ENCODE measurements around the gene BPIFB4.
"Not testable (repeated sequence)": the region's sequence is repeated elsewhere in the genome, so short reads cannot be mapped to it uniquely, and the experiment has no call there.

The BPIFB4 gene

GRCh38 chr20:33115501-33115900 lies 36.1 kb downstream of the BPIFB4 start:
- H3K14ac ChIP-seq (ENCODE audit: low read length); H3K9me3 ChIP-seq (replicated peaks in 1 of 2; ENCODE audit: control insufficient read depth in 2 of 2, insufficient read depth in 1 of 2, low read depth in 1 of 2, low read length in 2 of 2); H3K4me3 ChIP-seq (ENCODE audit: low read length in 2 of 2); H2BK5ac ChIP-seq (ENCODE audit: low read length); H2BK120ac ChIP-seq (ENCODE audit: low read depth, low read length); H4K8ac ChIP-seq (ENCODE audit: low read depth, low read length); H3K27me3 ChIP-seq (ENCODE audit: control insufficient read depth in 3 of 3, insufficient read depth in 3 of 3, low read depth in 1 of 3, low read length in 3 of 3); H3K23ac ChIP-seq (ENCODE audit: low read depth, low read length, poor library complexity); H4K91ac ChIP-seq (ENCODE audit: low read depth, low read length, poor library complexity); H3K36me3 ChIP-seq (replicated peaks in 1 of 2; ENCODE audit: control insufficient read depth in 2 of 2, insufficient read depth in 2 of 2, low read length in 2 of 2); DNase-seq (ENCODE audit: low spot score); H2AK5ac ChIP-seq (ENCODE audit: low read depth, low read length); H2BK12ac ChIP-seq (ENCODE audit: low read length); H3K4me2 ChIP-seq (ENCODE audit: insufficient read depth, low read length, poor library complexity, severe bottlenecking); H3K4ac ChIP-seq (ENCODE audit: low read length); H3K9ac ChIP-seq (ENCODE audit: low read depth, low read length, poor library complexity); H3K79me1 ChIP-seq (ENCODE audit: low read depth, low read length); H3K27ac ChIP-seq (replicated peaks; ENCODE audit: low read length); H2AFZ ChIP-seq (ENCODE audit: low read length); H3K18ac ChIP-seq (ENCODE audit: low read length); H2BK15ac ChIP-seq (ENCODE audit: low read length); H3K4me1 ChIP-seq (ENCODE audit: control insufficient read depth in 2 of 2, insufficient read depth in 1 of 2, low read depth in 1 of 2, low read length in 2 of 2): not testable (repeated sequence)
- no CpG with 5 or more reads among the region's 34 CpGs for WGBS, 2 donors (ENCODE audit: extremely low coverage in 2 of 2, insufficient read length in 2 of 2, insufficient replicate concordance in 1 of 2)

DNA sequence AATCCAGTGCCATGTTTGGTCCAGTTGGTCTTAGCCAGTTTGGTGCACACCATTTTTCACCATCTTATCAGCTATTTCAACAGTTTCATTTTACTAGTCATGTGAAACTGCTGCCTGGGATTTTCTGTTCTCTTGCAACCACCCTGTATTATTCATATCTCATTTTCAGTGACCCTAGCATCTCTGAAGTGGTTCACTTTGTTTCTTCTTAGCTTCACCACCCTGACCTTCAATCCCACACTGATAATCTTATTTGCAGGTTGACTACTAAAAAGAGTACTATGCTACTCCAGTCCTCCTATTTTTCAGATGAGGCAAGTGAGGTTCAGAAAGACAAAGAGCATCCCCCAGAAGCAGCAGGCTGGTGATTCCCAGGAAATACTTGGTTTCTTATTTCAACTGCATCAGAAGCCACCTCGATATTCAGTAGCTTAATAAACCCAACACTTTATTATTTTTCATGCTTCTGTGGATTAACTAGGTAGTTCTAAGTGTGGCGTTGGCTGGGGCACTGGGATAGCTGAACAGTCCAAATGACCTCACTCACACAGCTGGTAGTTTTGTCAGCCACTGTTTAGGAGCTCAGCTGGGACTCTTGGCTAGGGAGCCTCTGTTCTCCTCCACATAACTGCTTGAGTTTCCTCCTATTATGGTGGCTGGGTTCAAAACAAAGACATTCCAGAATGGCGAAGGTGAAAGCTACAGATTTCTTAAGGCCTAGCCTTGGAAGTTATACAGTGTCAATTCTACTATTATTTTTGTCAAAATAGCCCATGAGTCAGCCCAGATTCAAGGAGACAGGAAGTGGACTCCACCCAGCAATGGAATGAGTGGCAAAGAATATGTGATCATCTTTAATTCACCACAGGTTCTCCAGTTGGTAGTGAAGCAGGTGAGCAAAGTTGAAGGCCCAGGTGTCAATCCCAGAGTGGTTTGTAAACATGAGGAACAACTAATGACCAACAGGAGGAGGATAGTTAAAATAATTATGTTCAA lies 40.6 kb downstream of the BPIFB4 start:
- no peak overlapping the region for H3K14ac ChIP-seq (ENCODE audit: low read length)
- H3K23ac ChIP-seq (ENCODE audit: low read depth, low read length, poor library complexity), result no peak overlapping the region
- no peaks in the 10 kb centered on the region for H3K79me1 ChIP-seq (ENCODE audit: low read depth, low read length)
- H3K4ac ChIP-seq (ENCODE audit: low read length), result no peak overlapping the region
- H3K9me3 ChIP-seq (replicated peaks in 1 of 2; ENCODE audit: control insufficient read depth in 2 of 2, insufficient read depth in 1 of 2, low read depth in 1 of 2, low read length in 2 of 2), result no peaks in the 10 kb centered on the region
- no peak overlapping the region for H2BK120ac ChIP-seq (ENCODE audit: low read depth, low read length)
- DNase-seq (ENCODE audit: low spot score), result no peak
- no peaks in the 10 kb centered on the region for H3K4me1 ChIP-seq (ENCODE audit: control insufficient read depth in 2 of 2, insufficient read depth in 1 of 2, low read depth in 1 of 2, low read length in 2 of 2)
- H3K9ac ChIP-seq (ENCODE audit: low read depth, low read length, poor library complexity), result no peak overlapping the region
- H4K91ac ChIP-seq (ENCODE audit: low read depth, low read length, poor library complexity), result no peak overlapping the region
- no peak overlapping the region for H2BK15ac ChIP-seq (ENCODE audit: low read length)
- H3K18ac ChIP-seq (ENCODE audit: low read length), result no peak overlapping the region
- no CpG with 5 or more reads among the region's 3 CpGs for WGBS, 2 donors (ENCODE audit: extremely low coverage in 2 of 2, insufficient read length in 2 of 2, insufficient replicate concordance in 1 of 2)
- H2BK5ac ChIP-seq (ENCODE audit: low read length), result no peak overlapping the region
- H3K4me3 ChIP-seq (ENCODE audit: low read length in 2 of 2), result no peak overlapping the region
- H3K36me3 ChIP-seq (replicated peaks in 1 of 2; ENCODE audit: control insufficient read depth in 2 of 2, insufficient read depth in 2 of 2, low read length in 2 of 2), result no peaks in the 10 kb centered on the region
- no peak overlapping the region for H3K4me2 ChIP-seq (ENCODE audit: insufficient read depth, low read length, poor library complexity, severe bottlenecking)
- no peak overlapping the region for H3K27ac ChIP-seq (replicated peaks; ENCODE audit: low read length)
- no peak overlapping the region for H2BK12ac ChIP-seq (ENCODE audit: low read length)
- no peak overlapping the region for H2AK5ac ChIP-seq (ENCODE audit: low read depth, low read length)
- no peaks in the 10 kb centered on the region for H3K27me3 ChIP-seq (ENCODE audit: control insufficient read depth in 3 of 3, insufficient read depth in 3 of 3, low read depth in 1 of 3, low read length in 3 of 3)
- H2AFZ ChIP-seq (ENCODE audit: low read length), result no peak overlapping the region
- no peak overlapping the region for H4K8ac ChIP-seq (ENCODE audit: low read depth, low read length)

DNA sequence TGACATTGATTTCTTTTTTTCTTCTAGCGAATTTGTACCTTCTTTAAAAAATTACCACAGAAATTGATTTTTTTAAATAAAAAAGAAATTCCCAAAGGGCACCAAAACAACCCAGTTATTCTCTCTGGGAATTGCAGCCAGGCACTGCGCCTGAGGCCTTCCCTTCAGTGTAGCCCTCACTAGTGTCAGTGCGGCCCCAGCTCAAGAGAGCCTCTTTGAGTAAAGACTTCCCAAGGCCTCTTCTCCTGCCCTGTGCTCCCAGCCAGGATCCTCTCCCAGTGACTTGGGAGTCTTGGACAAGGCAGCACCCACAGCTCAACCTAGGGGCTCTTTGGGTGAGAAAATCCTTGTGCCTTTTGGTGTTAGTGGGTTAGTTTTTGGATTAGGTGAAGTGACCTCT lies 41.5 kb downstream of the BPIFB4 start:
- no peaks in the 10 kb centered on the region for H3K27me3 ChIP-seq (ENCODE audit: control insufficient read depth in 3 of 3, insufficient read depth in 3 of 3, low read depth in 1 of 3, low read length in 3 of 3)
- no peaks in the 10 kb centered on the region for H3K36me3 ChIP-seq (replicated peaks in 1 of 2; ENCODE audit: control insufficient read depth in 2 of 2, insufficient read depth in 2 of 2, low read length in 2 of 2)
- H3K4me2 ChIP-seq (ENCODE audit: insufficient read depth, low read length, poor library complexity, severe bottlenecking), result no peak overlapping the region
- H3K27ac ChIP-seq (replicated peaks; ENCODE audit: low read length), result no peak overlapping the region
- WGBS, 2 donors (ENCODE audit: extremely low coverage in 2 of 2, insufficient read length in 2 of 2, insufficient replicate concordance in 1 of 2), result no CpG with 5 or more reads among the region's 3 CpGs
- H2AK5ac ChIP-seq (ENCODE audit: low read depth, low read length), result no peak overlapping the region
- H2BK15ac ChIP-seq (ENCODE audit: low read length), result no peak overlapping the region
- H3K18ac ChIP-seq (ENCODE audit: low read length), result no peak overlapping the region
- H3K9ac ChIP-seq (ENCODE audit: low read depth, low read length, poor library complexity), result no peak overlapping the region
- no peaks in the 10 kb centered on the region for H3K9me3 ChIP-seq (replicated peaks in 1 of 2; ENCODE audit: control insufficient read depth in 2 of 2, insufficient read depth in 1 of 2, low read depth in 1 of 2, low read length in 2 of 2)
- H3K4ac ChIP-seq (ENCODE audit: low read length), result no peak overlapping the region
- H3K79me1 ChIP-seq (ENCODE audit: low read depth, low read length), result no peaks in the 10 kb centered on the region
- H3K14ac ChIP-seq (ENCODE audit: low read length), result no peak overlapping the region
- DNase-seq (ENCODE audit: low spot score), result no peak
- H2BK12ac ChIP-seq (ENCODE audit: low read length), result no peak overlapping the region
- no peak overlapping the region for H4K91ac ChIP-seq (ENCODE audit: low read depth, low read length, poor library complexity)
- no peak overlapping the region for H4K8ac ChIP-seq (ENCODE audit: low read depth, low read length)
- peaks cover 0 to 2% of the 10 kb centered on the region in 2 donors for H3K4me1 ChIP-seq (ENCODE audit: control insufficient read depth in 2 of 2, insufficient read depth in 1 of 2, low read depth in 1 of 2, low read length in 2 of 2)
- no peak overlapping the region for H3K4me3 ChIP-seq (ENCODE audit: low read length in 2 of 2)
- no peak overlapping the region for H2BK5ac ChIP-seq (ENCODE audit: low read length)
- no peak overlapping the region for H2BK120ac ChIP-seq (ENCODE audit: low read depth, low read length)
- H2AFZ ChIP-seq (ENCODE audit: low read length), result no peak overlapping the region
- H3K23ac ChIP-seq (ENCODE audit: low read depth, low read length, poor library complexity), result no peak overlapping the region

DNA sequence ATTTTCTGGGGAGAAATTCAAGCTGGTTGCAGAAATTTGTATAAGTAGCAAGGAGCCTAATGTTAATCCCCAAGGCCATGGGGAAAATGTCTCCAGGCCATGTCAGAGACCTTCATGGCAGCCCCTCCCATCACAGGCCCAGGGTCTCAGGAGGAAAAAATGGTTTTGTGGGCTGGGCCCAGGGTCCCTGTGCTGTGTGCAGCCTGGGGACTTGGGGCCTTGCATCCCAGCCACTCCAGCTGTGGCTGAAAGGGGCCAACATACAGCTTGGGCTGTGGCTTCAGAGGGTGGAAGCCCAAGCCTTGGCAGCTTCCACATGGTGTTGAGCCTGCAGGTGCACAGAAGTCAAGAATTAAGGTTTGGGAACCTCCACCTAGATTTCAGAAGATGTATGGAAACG lies 42.9 kb downstream of the BPIFB4 start:
- H3K36me3 ChIP-seq (replicated peaks in 1 of 2; ENCODE audit: control insufficient read depth in 2 of 2, insufficient read depth in 2 of 2, low read length in 2 of 2); H3K18ac ChIP-seq (ENCODE audit: low read length); H4K8ac ChIP-seq (ENCODE audit: low read depth, low read length); H4K91ac ChIP-seq (ENCODE audit: low read depth, low read length, poor library complexity); H2BK15ac ChIP-seq (ENCODE audit: low read length); H3K27me3 ChIP-seq (ENCODE audit: control insufficient read depth in 3 of 3, insufficient read depth in 3 of 3, low read depth in 1 of 3, low read length in 3 of 3); H3K4me1 ChIP-seq (ENCODE audit: control insufficient read depth in 2 of 2, insufficient read depth in 1 of 2, low read depth in 1 of 2, low read length in 2 of 2); H3K27ac ChIP-seq (replicated peaks; ENCODE audit: low read length); H2BK5ac ChIP-seq (ENCODE audit: low read length); H3K9me3 ChIP-seq (replicated peaks in 1 of 2; ENCODE audit: control insufficient read depth in 2 of 2, insufficient read depth in 1 of 2, low read depth in 1 of 2, low read length in 2 of 2); H3K9ac ChIP-seq (ENCODE audit: low read depth, low read length, poor library complexity); H2BK12ac ChIP-seq (ENCODE audit: low read length); DNase-seq (ENCODE audit: low spot score); H2BK120ac ChIP-seq (ENCODE audit: low read depth, low read length); H3K23ac ChIP-seq (ENCODE audit: low read depth, low read length, poor library complexity); H3K4me3 ChIP-seq (ENCODE audit: low read length in 2 of 2); H2AFZ ChIP-seq (ENCODE audit: low read length); H3K79me1 ChIP-seq (ENCODE audit: low read depth, low read length); H3K4me2 ChIP-seq (ENCODE audit: insufficient read depth, low read length, poor library complexity, severe bottlenecking); H3K14ac ChIP-seq (ENCODE audit: low read length); H2AK5ac ChIP-seq (ENCODE audit: low read depth, low read length); H3K4ac ChIP-seq (ENCODE audit: low read length): not testable (repeated sequence)
- no CpG with 5 or more reads among the region's 1 CpG for WGBS, 2 donors (ENCODE audit: extremely low coverage in 2 of 2, insufficient read length in 2 of 2, insufficient replicate concordance in 1 of 2)
